ENCODE results near the gene TP53TG3B. TPM values are rescaled to one million over a fixed set of nuclear protein-coding genes. Genes with fewer than 3 reads are reported as not detected.
"Not testable (repeated sequence)": the region's sequence is repeated elsewhere in the genome, so short reads cannot be mapped to it uniquely, and the experiment has no call there.

The TP53TG3B gene, protein sequence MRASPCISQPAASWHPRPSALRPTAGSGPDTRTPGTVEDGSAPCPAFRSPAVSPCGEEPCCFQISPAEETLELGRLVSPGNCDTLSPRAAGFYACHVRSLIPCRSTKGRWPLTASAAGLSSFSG
- total RNA-seq (not detected), polyA plus RNA-seq (under 1 TPM in 1 of 3 donors, not detected in 2; 0.92 TPM)
- long read RNA-seq, donor 1: 0 reads
- long read RNA-seq, donor 2: 0 reads
- long read RNA-seq, donor 3: 0 reads
- long read RNA-seq, donor 4: 0 reads
- long read RNA-seq, donor 5: 0 reads
- long read RNA-seq, donor 6: 0 reads
- long read RNA-seq, donor 7: 0 reads
- long read RNA-seq, donor 8: 0 reads
- long read RNA-seq, donor 9: 0 reads
- long read RNA-seq, donor 10: 0 reads

GRCh38 chr16:33360541-33360940, at the start of gene TP53TG3B:
Gene TP53TG3B, plus strand, starts transcription at chr16:33360841. Its CDS starts 68 bp downstream, at chr16:33360909.
- H3K27me3 ChIP-seq; H3K27ac ChIP-seq; H3K36me3 ChIP-seq; H3K4me1 ChIP-seq; intact Hi-C loops (cut with DNase I; ENCODE audit: low total_unique reads); DNase-seq; H3K9me3 ChIP-seq; H3K4me3 ChIP-seq: not testable (repeated sequence)
- no CpG with 5 or more reads among the region's 25 CpGs for WGBS, 5 donors

- H3K4me1 ChIP-seq; H3K27me3 ChIP-seq; intact Hi-C loops (cut with DNase I; ENCODE audit: low total_unique reads); H3K27ac ChIP-seq; H3K4me3 ChIP-seq; H3K36me3 ChIP-seq: not testable (repeated sequence)
- WGBS, 5 donors: 58 to 76% (median 71%) methylated on average over 4 of the region's 4 CpGs
- DNase-seq: peak in 1 of 2 donors; percentile 65
- peaks cover 9 to 31% (median 19%) of the 10 kb centered on the region in 4 donors for H3K9me3 ChIP-seq
Measured at GRCh38 chr16:33336226-33337012, 24.2 kb upstream of the TP53TG3B start.

DNA sequence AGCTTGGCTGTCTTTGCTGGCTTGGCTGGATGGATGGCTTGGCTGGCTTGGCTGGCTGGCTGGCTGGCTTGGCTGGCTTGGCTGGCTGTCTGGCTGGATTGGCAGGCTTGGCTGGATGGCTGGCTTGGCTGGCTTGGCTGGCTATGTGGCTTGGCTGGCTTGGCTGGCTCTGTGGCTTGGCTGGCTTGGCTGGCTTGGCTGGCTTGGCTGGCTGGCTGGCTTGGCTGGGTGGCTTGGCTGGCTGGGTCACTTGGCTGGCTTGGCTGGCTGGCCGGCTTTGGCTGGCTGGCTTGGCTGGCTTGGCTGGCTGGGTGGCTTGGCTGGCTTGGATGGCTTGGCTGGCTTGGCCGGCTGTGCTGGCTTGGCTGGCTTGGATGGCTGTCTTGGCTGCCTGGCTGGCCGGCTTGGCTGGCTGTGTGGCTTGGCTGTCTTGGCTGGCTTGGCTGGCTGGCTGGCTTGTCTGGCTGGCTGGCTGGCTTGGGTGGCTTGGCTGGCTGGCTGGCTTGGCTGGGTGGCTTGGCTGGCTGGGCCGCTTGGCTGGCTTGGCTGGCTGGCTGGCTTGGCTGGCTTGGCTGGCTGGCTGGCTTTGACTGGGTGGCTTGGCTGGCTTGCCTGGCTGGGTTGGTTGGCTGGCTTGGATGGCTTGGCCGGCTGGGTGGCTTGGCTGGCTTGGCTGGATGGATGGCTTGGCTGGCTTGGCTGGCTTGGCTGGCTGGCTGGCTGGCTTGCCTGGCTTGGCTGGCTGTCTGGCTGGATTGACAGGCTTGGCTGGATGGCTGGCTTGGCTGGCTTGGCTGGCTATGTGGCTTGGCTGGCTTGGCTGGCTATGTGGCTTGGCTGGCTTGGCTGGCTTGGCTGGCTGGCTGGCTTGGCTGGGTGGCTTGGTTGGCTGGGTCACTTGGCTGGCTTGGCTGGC, 22.8 kb upstream of the TP53TG3B start:
- WGBS, 5 donors: 62 to 76% (median 74%) methylated on average over 5 of the region's 5 CpGs
- H3K4me1 ChIP-seq; H3K27ac ChIP-seq; H3K4me3 ChIP-seq; H3K27me3 ChIP-seq; H3K36me3 ChIP-seq; intact Hi-C loops (cut with DNase I; ENCODE audit: low total_unique reads): not testable (repeated sequence)
- DNase-seq: peak in 1 of 2 donors; percentile 67
- H3K9me3 ChIP-seq: peaks cover 9 to 31% (median 19%) of the 10 kb centered on the region in 4 donors

DNA sequence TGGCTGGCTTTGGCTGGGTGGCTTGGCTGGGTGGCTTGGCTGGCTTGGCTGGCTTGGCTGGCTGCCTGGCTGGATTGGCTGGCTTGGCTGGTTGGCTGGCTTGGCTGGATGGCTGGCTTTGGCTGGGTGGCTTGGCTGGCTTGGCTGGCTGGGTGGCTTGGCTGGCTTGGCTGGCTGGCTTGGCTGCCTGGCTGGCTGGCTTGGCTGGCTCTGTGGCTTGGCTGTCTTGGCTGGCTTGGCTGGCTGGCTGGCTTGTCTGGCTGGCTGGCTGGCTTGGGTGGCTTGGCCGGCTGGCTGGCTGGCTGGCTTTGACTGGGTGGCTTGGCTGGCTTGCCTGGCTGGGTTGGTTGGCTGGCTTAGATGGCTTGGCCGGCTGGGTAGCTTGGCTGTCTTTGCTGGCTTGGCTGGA, 22.1 kb upstream of the TP53TG3B start:
- intact Hi-C loops (cut with DNase I; ENCODE audit: low total_unique reads); H3K27me3 ChIP-seq; H3K4me3 ChIP-seq; H3K36me3 ChIP-seq; H3K27ac ChIP-seq; H3K4me1 ChIP-seq: not testable (repeated sequence)
- peak in 1 of 2 donors; percentile 43 for DNase-seq
- 69 to 75% (median 70%) methylated on average over 2 of the region's 2 CpGs for WGBS, 5 donors
- H3K9me3 ChIP-seq: peaks cover 9 to 31% (median 19%) of the 10 kb centered on the region in 4 donors

GRCh38 chr16:33339093-33340061, 21.3 kb upstream of the TP53TG3B start:
- peak in 1 of 2 donors; percentile 63 for DNase-seq
- H3K9me3 ChIP-seq: peaks cover 9 to 31% (median 19%) of the 10 kb centered on the region in 4 donors
- H3K27me3 ChIP-seq; H3K4me1 ChIP-seq; H3K4me3 ChIP-seq; intact Hi-C loops (cut with DNase I; ENCODE audit: low total_unique reads); H3K27ac ChIP-seq; H3K36me3 ChIP-seq: not testable (repeated sequence)
- WGBS, 5 donors: 78 to 84% (median 81%) methylated on average over 3 of the region's 4 CpGs

Small RNA genes within 50 kb of the gene (small RNA-seq; reads per million reads assigned to genes)
- 0 reads per million in 4 donors for gene AC141257.3
- 0 reads per million in 4 donors for gene AC141257.4

Other genes with a start within 250 kb of the TP53TG3B start
- gene TP53TG3C, start 166.6 kb upstream of the TP53TG3B start, total RNA-seq: not detected
- not detected for gene TP53TG3C, start 166.6 kb upstream of the TP53TG3B start, polyA plus RNA-seq
- under 1 TPM in 1 of 5 donors, not detected in 4; 0.18 TPM for gene TP53TG3E, start 56.5 kb upstream of the TP53TG3B start, total RNA-seq
- not detected for gene TP53TG3E, start 56.5 kb upstream of the TP53TG3B start, polyA plus RNA-seq
- gene TP53TG3F, start 98.8 kb downstream of the TP53TG3B start, total RNA-seq: not detected
- gene TP53TG3F, start 98.8 kb downstream of the TP53TG3B start, polyA plus RNA-seq: not detected